ENCODE results near the gene RGS6. TPM values are rescaled to one million over a fixed set of nuclear protein-coding genes. Genes with fewer than 3 reads are reported as not detected.
"Not testable (repeated sequence)": the region's sequence is repeated elsewhere in the genome, so short reads cannot be mapped to it uniquely, and the experiment has no call there.

RGS6 gene
- polyA plus RNA-seq, 2 donors, result 0.11 to 0.29 TPM

DNA sequence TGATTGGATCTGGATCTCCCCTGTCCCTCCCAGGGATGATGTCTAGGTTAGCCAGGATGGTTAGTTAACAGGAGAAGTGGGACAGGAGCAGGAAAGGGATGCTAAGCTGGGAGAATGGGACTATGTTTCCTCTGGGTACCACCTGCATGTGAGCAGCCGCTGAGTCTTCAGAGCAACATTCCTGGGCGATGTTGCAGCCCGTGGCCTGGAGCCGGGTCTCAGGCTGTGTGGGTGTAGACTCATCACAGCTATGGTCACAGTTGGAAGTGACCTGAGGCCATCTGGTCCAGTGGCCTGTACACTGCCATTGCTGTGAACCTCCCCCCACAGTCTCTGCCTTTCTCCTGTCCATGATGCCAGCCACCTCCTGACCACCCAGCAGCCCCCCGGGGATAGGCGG lies 539.1 kb downstream of the RGS6 start:
- H3K4me3 ChIP-seq (ENCODE audit: low read depth in 1 of 2, low read length in 2 of 2), result no peak overlapping the region
- H3K27me3 ChIP-seq (ENCODE audit: control insufficient read depth in 1 of 2, insufficient read depth in 2 of 2, low read length in 2 of 2), result no peaks in the 10 kb centered on the region
- H3K36me3 ChIP-seq (ENCODE audit: control insufficient read depth in 2 of 2, insufficient read depth in 2 of 2, low read length in 1 of 2), result no peaks in the 10 kb centered on the region
- H3K9me3 ChIP-seq (ENCODE audit: control insufficient read depth in 2 of 2, insufficient read depth in 1 of 2, low read depth in 1 of 2, low read length in 1 of 2), result peaks cover 4% of the 10 kb centered on the region in 2 donors
- 90 to 94% methylated on average over 6 of the region's 6 CpGs for WGBS, 2 donors
- H3K27ac ChIP-seq (ENCODE audit: low read depth in 2 of 2, low read length in 1 of 2), result no peak overlapping the region
- no peaks in the 10 kb centered on the region for H3K4me1 ChIP-seq (ENCODE audit: control insufficient read depth in 2 of 2, insufficient read depth in 2 of 2, low read length in 1 of 2)

DNA sequence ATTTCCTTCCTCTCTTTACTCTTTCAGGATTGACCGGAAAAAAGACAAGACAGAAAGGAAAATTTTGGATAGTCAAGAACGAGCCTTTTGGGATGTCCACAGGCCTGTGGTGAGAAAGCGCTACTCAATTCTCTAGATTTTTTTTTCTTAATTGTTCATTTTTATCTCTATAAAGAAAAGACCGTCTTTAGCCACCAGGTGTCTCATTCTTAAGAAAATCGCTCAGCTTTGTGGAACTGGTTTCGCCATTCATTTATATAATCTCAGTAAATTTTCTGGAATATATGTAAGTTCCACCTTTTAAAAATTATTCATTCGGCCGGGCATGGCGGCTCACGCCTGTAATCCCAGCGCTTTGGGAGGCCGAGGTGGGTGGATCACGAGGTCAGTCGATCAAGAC lies 540.6 kb downstream of the RGS6 start:
- Histone ChIP-seq H3K36me3 (ENCODE audit: control insufficient read depth in 2 of 2, insufficient read depth in 2 of 2, low read length in 1 of 2) (no peaks in the 10 kb centered on the region), H3K27me3 (ENCODE audit: control insufficient read depth in 1 of 2, insufficient read depth in 2 of 2, low read length in 2 of 2) (no peaks in the 10 kb centered on the region), H3K4me3 (ENCODE audit: low read depth in 1 of 2, low read length in 2 of 2) (no peak overlapping the region), H3K27ac (ENCODE audit: low read depth in 2 of 2, low read length in 1 of 2) (no peak overlapping the region), H3K4me1 (ENCODE audit: control insufficient read depth in 2 of 2, insufficient read depth in 2 of 2, low read length in 1 of 2) (no peaks in the 10 kb centered on the region), H3K9me3 (ENCODE audit: control insufficient read depth in 2 of 2, insufficient read depth in 1 of 2, low read depth in 1 of 2, low read length in 1 of 2) (no peaks in the 10 kb centered on the region)
- WGBS, 2 donors, result 91 to 92% methylated on average over 14 of the region's 14 CpGs

DNA sequence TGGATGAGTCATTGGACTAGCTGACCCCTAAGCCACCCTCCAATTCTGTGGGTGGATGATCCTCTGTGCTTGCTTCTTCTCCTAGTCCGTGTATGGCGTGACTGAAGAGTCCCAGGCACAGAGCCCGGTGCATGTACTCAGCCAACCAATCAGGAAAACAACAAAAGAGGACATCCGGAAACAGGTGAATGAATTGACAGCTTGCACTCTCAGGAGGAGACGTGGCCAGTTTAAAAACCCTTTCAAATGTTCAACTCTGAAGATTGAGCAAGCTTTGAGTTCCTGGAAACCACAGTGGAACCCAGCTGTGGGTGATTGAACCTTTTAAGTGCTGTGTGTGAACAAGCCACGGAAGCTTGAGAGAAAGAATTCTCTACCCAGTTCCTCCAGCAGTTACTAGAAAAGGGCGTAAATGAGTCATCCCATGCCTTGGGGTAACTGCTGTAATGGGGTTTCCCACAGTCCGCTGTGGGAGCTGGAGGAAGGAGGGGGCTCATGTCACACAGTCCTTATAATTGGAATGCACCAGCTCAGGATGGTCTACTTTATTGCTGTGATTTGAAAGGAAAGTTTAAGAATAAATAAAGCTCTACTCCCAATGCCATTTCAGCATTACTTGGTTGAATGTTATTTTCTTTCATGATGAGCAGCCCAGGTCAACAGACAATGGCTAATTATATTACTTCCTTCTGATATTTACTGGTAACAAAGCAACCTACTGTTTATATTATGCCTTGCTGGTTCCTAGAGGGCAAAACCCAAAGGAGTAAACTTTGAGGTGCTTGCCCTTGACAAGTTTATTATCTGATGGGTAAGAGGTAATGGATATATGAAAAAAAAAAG lies 544.6 kb downstream of the RGS6 start:
- Histone ChIP-seq H3K36me3 (ENCODE audit: control insufficient read depth in 2 of 2, insufficient read depth in 2 of 2, low read length in 1 of 2) (no peaks in the 10 kb centered on the region), H3K9me3 (ENCODE audit: control insufficient read depth in 2 of 2, insufficient read depth in 1 of 2, low read depth in 1 of 2, low read length in 1 of 2) (no peaks in the 10 kb centered on the region), H3K4me3 (ENCODE audit: low read depth in 1 of 2, low read length in 2 of 2) (no peak overlapping the region), H3K27me3 (ENCODE audit: control insufficient read depth in 1 of 2, insufficient read depth in 2 of 2, low read length in 2 of 2) (no peaks in the 10 kb centered on the region), H3K4me1 (ENCODE audit: control insufficient read depth in 2 of 2, insufficient read depth in 2 of 2, low read length in 1 of 2) (peaks cover 0 to 5% of the 10 kb centered on the region in 2 donors), H3K27ac (ENCODE audit: low read depth in 2 of 2, low read length in 1 of 2) (peak overlapping the region; percentile 29 to 76)
- WGBS, 2 donors, result 24 to 33% methylated on average over 8 of the region's 8 CpGs

DNA sequence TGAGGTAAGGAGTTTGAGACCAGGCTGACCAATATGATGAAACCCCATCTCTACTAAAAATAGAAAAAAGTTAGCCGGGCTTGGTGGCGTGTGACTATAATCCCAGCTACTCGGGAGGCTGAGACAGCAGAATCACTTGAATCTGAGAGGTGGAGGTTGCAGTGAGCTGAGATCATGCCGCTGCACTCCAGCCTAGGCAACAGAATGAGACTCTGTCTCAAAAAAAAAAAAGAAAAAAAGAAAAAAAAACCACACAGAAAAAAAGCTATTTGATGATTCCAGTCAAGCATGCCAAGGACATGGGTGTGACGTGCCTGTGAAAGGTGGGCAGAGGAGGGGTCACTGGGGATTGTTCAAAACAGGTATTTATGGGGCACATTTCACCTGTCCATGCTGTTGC lies 545.3 kb downstream of the RGS6 start:
- H3K27ac ChIP-seq (ENCODE audit: low read depth in 2 of 2, low read length in 1 of 2); H3K36me3 ChIP-seq (ENCODE audit: control insufficient read depth in 2 of 2, insufficient read depth in 2 of 2, low read length in 1 of 2); H3K4me1 ChIP-seq (ENCODE audit: control insufficient read depth in 2 of 2, insufficient read depth in 2 of 2, low read length in 1 of 2); H3K9me3 ChIP-seq (ENCODE audit: control insufficient read depth in 2 of 2, insufficient read depth in 1 of 2, low read depth in 1 of 2, low read length in 1 of 2); H3K27me3 ChIP-seq (ENCODE audit: control insufficient read depth in 1 of 2, insufficient read depth in 2 of 2, low read length in 2 of 2); H3K4me3 ChIP-seq (ENCODE audit: low read depth in 1 of 2, low read length in 2 of 2): not testable (repeated sequence)
- WGBS, 2 donors, result 41 to 57% methylated on average over 5 of the region's 5 CpGs

DNA sequence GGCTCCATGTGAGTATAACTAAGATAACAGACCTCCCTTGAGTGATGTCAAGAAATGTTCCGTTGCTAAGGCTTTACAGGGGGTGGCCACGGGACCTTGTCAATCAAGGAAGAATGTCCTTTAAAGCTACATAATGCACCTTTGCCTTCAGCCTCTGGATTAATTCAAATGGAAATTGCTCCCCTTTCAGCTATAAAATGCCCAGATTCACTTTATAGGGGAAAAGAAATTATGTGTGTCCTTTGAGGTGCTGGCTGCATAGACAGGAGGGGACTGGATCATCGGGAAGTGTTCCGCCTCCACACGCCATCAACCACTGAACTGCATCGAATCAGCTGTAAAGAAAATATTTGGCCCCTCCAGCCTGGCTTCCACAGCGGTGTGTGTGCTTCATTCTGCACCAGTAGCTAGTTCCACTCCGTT lies 546.3 kb downstream of the RGS6 start:
- H3K27ac ChIP-seq (ENCODE audit: low read depth in 2 of 2, low read length in 1 of 2), result no peak overlapping the region
- peaks cover 0 to 3% of the 10 kb centered on the region in 2 donors for H3K9me3 ChIP-seq (ENCODE audit: control insufficient read depth in 2 of 2, insufficient read depth in 1 of 2, low read depth in 1 of 2, low read length in 1 of 2)
- H3K27me3 ChIP-seq (ENCODE audit: control insufficient read depth in 1 of 2, insufficient read depth in 2 of 2, low read length in 2 of 2), result no peaks in the 10 kb centered on the region
- no peak overlapping the region for H3K4me3 ChIP-seq (ENCODE audit: low read depth in 1 of 2, low read length in 2 of 2)
- WGBS, 2 donors, result 73 to 80% methylated on average over 8 of the region's 8 CpGs
- no peaks in the 10 kb centered on the region for H3K36me3 ChIP-seq (ENCODE audit: control insufficient read depth in 2 of 2, insufficient read depth in 2 of 2, low read length in 1 of 2)
- H3K4me1 ChIP-seq (ENCODE audit: control insufficient read depth in 2 of 2, insufficient read depth in 2 of 2, low read length in 1 of 2), result peaks cover 0 to 5% of the 10 kb centered on the region in 2 donors

DNA sequence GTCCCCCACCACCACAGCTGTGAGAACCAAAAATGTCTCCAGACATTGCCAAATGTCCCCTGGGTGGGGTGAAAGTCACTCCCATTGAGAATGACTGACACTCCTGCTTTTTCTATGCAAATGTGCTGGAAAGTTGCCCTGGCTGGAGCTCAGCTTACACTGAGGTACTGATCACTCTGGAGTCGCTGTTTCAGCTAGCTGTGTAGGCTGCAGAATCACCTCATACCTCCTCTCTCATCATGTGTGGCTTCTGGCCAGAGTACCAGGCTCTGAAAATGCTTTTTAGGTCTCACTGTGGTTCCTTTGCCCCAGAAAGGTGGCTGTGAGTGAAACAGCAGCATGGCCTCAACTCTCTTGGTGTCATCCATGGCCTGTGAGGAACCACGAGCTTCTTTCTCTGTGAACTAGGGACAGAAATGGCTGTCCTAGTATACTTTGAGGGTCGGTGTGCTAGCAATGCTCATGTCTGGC lies 547.3 kb downstream of the RGS6 start:
- WGBS, 2 donors, result 67 to 69% methylated on average over 3 of the region's 3 CpGs

DNA sequence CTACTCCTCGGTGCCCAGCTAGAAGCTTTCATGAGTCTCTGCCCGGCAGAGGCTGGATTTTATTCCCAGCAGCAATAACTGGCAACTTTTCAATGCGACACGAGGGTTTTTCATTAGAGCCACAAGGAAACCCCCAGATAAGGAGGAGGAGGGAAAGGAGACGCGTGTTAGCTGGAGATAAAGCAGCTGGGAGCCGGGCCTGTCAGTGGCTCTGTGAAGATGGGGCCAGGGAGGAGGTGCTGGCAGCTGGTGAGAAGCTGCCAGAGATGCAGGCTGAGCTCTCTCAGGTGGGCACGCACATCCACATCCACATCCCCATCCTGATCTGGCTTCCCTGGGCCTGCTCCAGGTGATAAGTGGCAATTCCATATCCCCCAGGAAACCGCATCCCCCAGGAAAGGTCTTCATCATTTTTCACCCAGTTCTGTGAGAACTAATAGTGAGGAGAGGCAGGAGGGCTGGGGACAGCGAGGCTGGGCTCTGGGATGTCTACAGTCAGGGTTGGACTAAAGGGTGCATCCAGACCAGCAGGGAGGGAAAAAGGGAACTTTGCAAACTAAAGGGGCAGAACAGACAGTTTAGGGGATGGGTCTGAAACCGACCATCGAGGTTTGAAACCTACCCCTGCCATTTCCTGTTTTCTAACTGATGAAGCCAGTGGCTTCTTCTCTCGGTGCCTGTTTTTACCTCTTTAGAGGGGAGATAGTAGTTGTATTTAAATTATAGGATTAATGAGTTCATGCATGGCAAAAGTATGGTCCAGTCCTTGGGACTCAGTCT lies 548.4 kb downstream of the RGS6 start:
- WGBS, 2 donors, result 56 to 67% methylated on average over 13 of the region's 13 CpGs
- Histone ChIP-seq H3K27ac (ENCODE audit: low read depth in 2 of 2, low read length in 1 of 2) (no peak overlapping the region), H3K4me3 (ENCODE audit: low read depth in 1 of 2, low read length in 2 of 2) (no peak overlapping the region), H3K4me1 (ENCODE audit: control insufficient read depth in 2 of 2, insufficient read depth in 2 of 2, low read length in 1 of 2) (peaks cover 0 to 5% of the 10 kb centered on the region in 2 donors), H3K36me3 (ENCODE audit: control insufficient read depth in 2 of 2, insufficient read depth in 2 of 2, low read length in 1 of 2) (no peaks in the 10 kb centered on the region), H3K27me3 (ENCODE audit: control insufficient read depth in 1 of 2, insufficient read depth in 2 of 2, low read length in 2 of 2) (no peaks in the 10 kb centered on the region), H3K9me3 (ENCODE audit: control insufficient read depth in 2 of 2, insufficient read depth in 1 of 2, low read depth in 1 of 2, low read length in 1 of 2) (peaks cover 0 to 3% of the 10 kb centered on the region in 2 donors)

More for the DNA sequence above, 547.3 kb downstream of the RGS6 start:
- Histone ChIP-seq H3K9me3 (ENCODE audit: control insufficient read depth in 2 of 2, insufficient read depth in 1 of 2, low read depth in 1 of 2, low read length in 1 of 2) (peaks cover 0 to 3% of the 10 kb centered on the region in 2 donors), H3K27me3 (ENCODE audit: control insufficient read depth in 1 of 2, insufficient read depth in 2 of 2, low read length in 2 of 2) (no peaks in the 10 kb centered on the region), H3K36me3 (ENCODE audit: control insufficient read depth in 2 of 2, insufficient read depth in 2 of 2, low read length in 1 of 2) (no peaks in the 10 kb centered on the region), H3K4me3 (ENCODE audit: low read depth in 1 of 2, low read length in 2 of 2) (no peak overlapping the region), H3K4me1 (ENCODE audit: control insufficient read depth in 2 of 2, insufficient read depth in 2 of 2, low read length in 1 of 2) (peaks cover 0 to 5% of the 10 kb centered on the region in 2 donors), H3K27ac (ENCODE audit: low read depth in 2 of 2, low read length in 1 of 2) (no peak overlapping the region)

DNA sequence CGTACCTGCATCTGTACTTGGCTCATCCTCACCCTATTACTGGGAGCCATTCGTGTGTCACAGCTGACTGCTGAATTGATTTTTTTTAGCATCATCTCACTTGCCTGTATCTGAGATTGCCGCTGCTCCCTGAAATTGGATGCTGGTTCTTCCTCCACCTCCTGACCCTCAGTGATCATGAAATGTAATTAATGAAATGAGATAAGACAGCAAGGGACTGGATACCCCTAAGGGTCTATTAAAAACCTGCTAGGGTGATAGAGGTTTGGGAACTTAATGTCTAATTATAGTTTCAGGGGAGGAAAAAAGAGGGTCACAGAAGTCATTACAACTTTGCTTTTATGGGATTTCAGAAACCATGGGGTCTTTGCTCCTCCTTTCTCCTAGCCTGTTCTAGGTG lies 551.1 kb downstream of the RGS6 start:
- 87 to 90% methylated on average over 3 of the region's 3 CpGs for WGBS, 2 donors
- peaks cover 0 to 5% of the 10 kb centered on the region in 2 donors for H3K4me1 ChIP-seq (ENCODE audit: control insufficient read depth in 2 of 2, insufficient read depth in 2 of 2, low read length in 1 of 2)
- no peak overlapping the region for H3K4me3 ChIP-seq (ENCODE audit: low read depth in 1 of 2, low read length in 2 of 2)
- no peak overlapping the region for H3K27ac ChIP-seq (ENCODE audit: low read depth in 2 of 2, low read length in 1 of 2)
- peaks cover 2 to 3% of the 10 kb centered on the region in 2 donors for H3K9me3 ChIP-seq (ENCODE audit: control insufficient read depth in 2 of 2, insufficient read depth in 1 of 2, low read depth in 1 of 2, low read length in 1 of 2)
- no peaks in the 10 kb centered on the region for H3K27me3 ChIP-seq (ENCODE audit: control insufficient read depth in 1 of 2, insufficient read depth in 2 of 2, low read length in 2 of 2)
- H3K36me3 ChIP-seq (ENCODE audit: control insufficient read depth in 2 of 2, insufficient read depth in 2 of 2, low read length in 1 of 2), result no peaks in the 10 kb centered on the region

DNA sequence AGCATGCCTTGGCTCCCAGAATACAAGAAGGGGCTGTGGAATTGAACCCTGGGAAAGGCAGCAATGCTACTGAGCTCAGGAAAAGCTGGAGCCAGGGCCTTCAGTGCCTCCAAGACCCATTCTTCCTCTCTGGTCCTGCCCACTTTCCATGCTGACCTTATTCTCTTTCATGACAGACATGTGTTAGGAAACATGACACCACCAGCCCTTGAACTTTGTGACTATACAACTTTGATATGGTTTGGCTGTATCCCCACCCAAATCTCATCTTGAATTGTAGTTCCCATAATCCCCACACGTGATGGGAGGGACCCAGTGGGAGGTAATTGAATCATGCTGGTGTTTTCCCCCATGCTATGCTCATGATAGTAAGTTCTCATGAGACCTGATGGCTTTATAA lies 553.5 kb downstream of the RGS6 start:
- no peak overlapping the region for H3K4me3 ChIP-seq (ENCODE audit: low read depth in 1 of 2, low read length in 2 of 2)
- peaks cover 2 to 8% of the 10 kb centered on the region in 2 donors for H3K9me3 ChIP-seq (ENCODE audit: control insufficient read depth in 2 of 2, insufficient read depth in 1 of 2, low read depth in 1 of 2, low read length in 1 of 2)
- no peaks in the 10 kb centered on the region for H3K27me3 ChIP-seq (ENCODE audit: control insufficient read depth in 1 of 2, insufficient read depth in 2 of 2, low read length in 2 of 2)
- no peak overlapping the region for H3K27ac ChIP-seq (ENCODE audit: low read depth in 2 of 2, low read length in 1 of 2)
- no peaks in the 10 kb centered on the region for H3K36me3 ChIP-seq (ENCODE audit: control insufficient read depth in 2 of 2, insufficient read depth in 2 of 2, low read length in 1 of 2)
- WGBS, 2 donors, result 47 to 82% methylated on average over 1 of the region's 1 CpG
- no peaks in the 10 kb centered on the region for H3K4me1 ChIP-seq (ENCODE audit: control insufficient read depth in 2 of 2, insufficient read depth in 2 of 2, low read length in 1 of 2)

Data from esophagus (tissue), 2 donors.